ENCODE measurements around the gene MOXD1. TPM values are rescaled to one million over a fixed set of nuclear protein-coding genes. Genes with fewer than 3 reads are reported as not detected.

Gene MOXD1
- total RNA-seq, 2 donors from 2014 or later, result 4.0 to 5.5 TPM

GRCh38 chr6:132443206-132443605 is 41.9 kb upstream of the MOXD1 start:
- DNase-seq (ENCODE audit: low spot score), result no peak
- no peak overlapping the region for H3K27ac ChIP-seq
- no peaks in the 10 kb centered on the region for H3K36me3 ChIP-seq
- H3K9me3 ChIP-seq, result no peaks in the 10 kb centered on the region
- no peaks in the 10 kb centered on the region for H3K27me3 ChIP-seq (replicated peaks; ENCODE audit: insufficient read depth)
- no peaks in the 10 kb centered on the region for H3K4me1 ChIP-seq (replicated peaks)
- intact Hi-C loops (cut with DNase I), result no loop called here
- H3K4me3 ChIP-seq, result no peak overlapping the region
- TF ChIP-seq POLR2AphosphoS5 (IDR thresholded peaks at IDR 0.05), result no peak
- no peak for TF ChIP-seq POLR2A (IDR thresholded peaks at IDR 0.05)
- no peak for TF ChIP-seq CTCF (IDR thresholded peaks at IDR 0.05)

- no peak for DNase-seq (ENCODE audit: low spot score)
- Histone ChIP-seq H3K9me3 (no peaks in the 10 kb centered on the region), H3K36me3 (no peaks in the 10 kb centered on the region), H3K4me3 (no peak overlapping the region), H3K4me1 (replicated peaks) (no peaks in the 10 kb centered on the region), H3K27ac (no peak overlapping the region), H3K27me3 (replicated peaks; ENCODE audit: insufficient read depth) (no peaks in the 10 kb centered on the region)
- intact Hi-C loops (cut with DNase I), result no loop called here
- TF ChIP-seq POLR2A (IDR thresholded peaks at IDR 0.05) (no peak), POLR2AphosphoS5 (IDR thresholded peaks at IDR 0.05) (no peak), CTCF (IDR thresholded peaks at IDR 0.05) (no peak)
- 81% methylated on average over 2 of the region's 2 CpGs for WGBS
These were observed 28.8 kb upstream of the MOXD1 start for GRCh38 chr6:132430110-132430509.

GRCh38 chr6:132425176-132425575 is 23.9 kb upstream of the MOXD1 start:
- no peaks in the 10 kb centered on the region for H3K4me1 ChIP-seq (replicated peaks)
- WGBS, result 85% methylated on average over 4 of the region's 5 CpGs
- intact Hi-C loops (cut with DNase I), result no loop called here
- H3K36me3 ChIP-seq, result no peaks in the 10 kb centered on the region
- no peak overlapping the region for H3K4me3 ChIP-seq
- H3K9me3 ChIP-seq, result no peaks in the 10 kb centered on the region
- no peak for DNase-seq (ENCODE audit: low spot score)
- no peaks in the 10 kb centered on the region for H3K27me3 ChIP-seq (replicated peaks; ENCODE audit: insufficient read depth)
- no peak for TF ChIP-seq POLR2A (IDR thresholded peaks at IDR 0.05)
- no peak for TF ChIP-seq CTCF (IDR thresholded peaks at IDR 0.05)
- TF ChIP-seq POLR2AphosphoS5 (IDR thresholded peaks at IDR 0.05), result no peak
- H3K27ac ChIP-seq, result no peak overlapping the region

- Histone ChIP-seq H3K27ac (no peak overlapping the region), H3K36me3 (no peaks in the 10 kb centered on the region), H3K4me1 (replicated peaks) (no peaks in the 10 kb centered on the region), H3K9me3 (no peaks in the 10 kb centered on the region), H3K4me3 (no peak overlapping the region), H3K27me3 (replicated peaks; ENCODE audit: insufficient read depth) (no peaks in the 10 kb centered on the region)
- no peak for TF ChIP-seq CTCF (IDR thresholded peaks at IDR 0.05)
- no peak for TF ChIP-seq POLR2A (IDR thresholded peaks at IDR 0.05)
- no peak for TF ChIP-seq POLR2AphosphoS5 (IDR thresholded peaks at IDR 0.05)
- DNase-seq (ENCODE audit: low spot score), result no peak
- WGBS, result 98% methylated on average over 3 of the region's 3 CpGs
- intact Hi-C loops (cut with DNase I), result no loop called here
These were observed 22.6 kb upstream of the MOXD1 start for GRCh38 chr6:132423839-132424238.

GRCh38 chr6:132418235-132418965 is 17.1 kb upstream of the MOXD1 start:
- H3K27ac ChIP-seq, result no peak overlapping the region
- no peak for DNase-seq (ENCODE audit: low spot score)
- H3K9me3 ChIP-seq, result no peaks in the 10 kb centered on the region
- intact Hi-C loops (cut with DNase I), result no loop called here
- no peaks in the 10 kb centered on the region for H3K36me3 ChIP-seq
- H3K4me1 ChIP-seq (replicated peaks), result no peaks in the 10 kb centered on the region
- WGBS, result 81% methylated on average over 6 of the region's 6 CpGs
- no peak overlapping the region for H3K4me3 ChIP-seq
- H3K27me3 ChIP-seq (replicated peaks; ENCODE audit: insufficient read depth), result no peaks in the 10 kb centered on the region
- TF ChIP-seq POLR2AphosphoS5 (IDR thresholded peaks at IDR 0.05) (no peak), POLR2A (IDR thresholded peaks at IDR 0.05) (no peak), CTCF (IDR thresholded peaks at IDR 0.05) (no peak)

Data from prostate gland (tissue), 2 donors.